NT2/D1 (cell line): ENCODE data around the gene GTF3C5.

Experiments
- SUZ12 ChIP-seq: IDR thresholded peaks from 2 replicates; pipeline ENCODE4 v1.6.1; 2011; ENCODE audit not compliant: insufficient read length, insufficient read depth; ENCODE audit errors: extremely low read depth
- YY1 ChIP-seq: IDR thresholded peaks from 2 replicates; pipeline ENCODE4 v1.6.1; 2011; ENCODE audit not compliant: insufficient read length, insufficient read depth
- ZNF274 ChIP-seq: IDR thresholded peaks from 2 replicates; pipeline ENCODE4 v1.6.1; 2011; ENCODE audit warnings: mild to moderate bottlenecking, low read depth, low read length

- no peak for TF ChIP-seq SUZ12
- TF ChIP-seq YY1 = no peak
- no peak for TF ChIP-seq ZNF274
These were observed 35.6 kb downstream of the GTF3C5 start for GRCh38 chr9:133066181-133066983.
